Measurements from ENCODE around the gene HES5.

DNA sequence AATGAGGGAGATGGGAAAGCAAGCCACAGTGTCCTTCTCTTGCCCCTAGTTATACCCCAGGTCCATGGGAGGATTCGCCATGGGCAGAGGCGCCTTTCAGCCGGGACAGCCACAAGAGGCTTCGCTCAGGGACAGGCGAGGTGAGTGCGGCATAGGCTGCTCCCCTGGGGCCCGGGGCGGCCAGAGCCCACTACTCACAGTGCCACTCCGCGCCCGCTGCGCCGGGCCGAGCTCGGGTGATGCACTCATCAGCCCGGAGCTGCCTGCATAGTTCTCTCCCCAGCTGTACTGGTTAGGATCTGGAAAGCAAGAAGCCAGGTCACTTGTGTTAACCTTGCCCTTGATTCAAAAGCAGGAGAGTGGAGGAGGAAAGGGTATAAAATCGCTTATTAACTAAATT is 12.1 kb downstream of the HES5 start:
- no peak for TF ChIP-seq POLR2AphosphoS5 (IDR thresholded peaks at IDR 0.05)
- TF ChIP-seq, protein P1, sequence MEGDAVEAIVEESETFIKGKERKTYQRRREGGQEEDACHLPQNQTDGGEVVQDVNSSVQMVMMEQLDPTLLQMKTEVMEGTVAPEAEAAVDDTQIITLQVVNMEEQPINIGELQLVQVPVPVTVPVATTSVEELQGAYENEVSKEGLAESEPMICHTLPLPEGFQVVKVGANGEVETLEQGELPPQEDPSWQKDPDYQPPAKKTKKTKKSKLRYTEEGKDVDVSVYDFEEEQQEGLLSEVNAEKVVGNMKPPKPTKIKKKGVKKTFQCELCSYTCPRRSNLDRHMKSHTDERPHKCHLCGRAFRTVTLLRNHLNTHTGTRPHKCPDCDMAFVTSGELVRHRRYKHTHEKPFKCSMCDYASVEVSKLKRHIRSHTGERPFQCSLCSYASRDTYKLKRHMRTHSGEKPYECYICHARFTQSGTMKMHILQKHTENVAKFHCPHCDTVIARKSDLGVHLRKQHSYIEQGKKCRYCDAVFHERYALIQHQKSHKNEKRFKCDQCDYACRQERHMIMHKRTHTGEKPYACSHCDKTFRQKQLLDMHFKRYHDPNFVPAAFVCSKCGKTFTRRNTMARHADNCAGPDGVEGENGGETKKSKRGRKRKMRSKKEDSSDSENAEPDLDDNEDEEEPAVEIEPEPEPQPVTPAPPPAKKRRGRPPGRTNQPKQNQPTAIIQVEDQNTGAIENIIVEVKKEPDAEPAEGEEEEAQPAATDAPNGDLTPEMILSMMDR (IDR thresholded peaks at IDR 0.05) = no peak
- TF ChIP-seq POLR2A (IDR thresholded peaks at IDR 0.05) = no peak

All from prostate gland (tissue), 2 donors.